Stimulated activated naive CD4-positive, alpha-beta T cell treated with Interleukin-2 at 50 U/mL for 16 hours (primary cell): ENCODE data around the gene KLF8.
"Not testable (repeated sequence)": the region's sequence is repeated elsewhere in the genome, so short reads cannot be mapped to it uniquely, and the experiment has no call there.

Experiments
- DNase-seq: peaks from one replicate; lab custom pipeline; 2025; lab: John Stamatoyannopoulos, UW

The KLF8 gene

GRCh38 chrX:56232221-56233082 lies at the start of gene KLF8:
Gene KLF8, plus strand, starts transcription at chrX:56232356. Its CDS starts 979 bp downstream, at chrX:56233335.
- peak; percentile 21 for DNase-seq

GRCh38 chrX:56206945-56207344 lies 25.2 kb upstream of the KLF8 start:
- not testable (repeated sequence) for DNase-seq

GRCh38 chrX:56211701-56212100 lies 20.5 kb upstream of the KLF8 start:
- DNase-seq: no peak

GRCh38 chrX:56216332-56216731 lies 15.8 kb upstream of the KLF8 start:
- no peak for DNase-seq

- no peak for DNase-seq
These were observed 12.5 kb upstream of the KLF8 start for GRCh38 chrX:56219700-56220099.

- no peak for DNase-seq
These were observed 11.1 kb upstream of the KLF8 start for GRCh38 chrX:56221101-56221500.

GRCh38 chrX:56222473-56223000 lies 9.6 kb upstream of the KLF8 start:
- no peak for DNase-seq

GRCh38 chrX:56226980-56227379 lies 5.2 kb upstream of the KLF8 start:
- no peak for DNase-seq

GRCh38 chrX:56228914-56229313 lies 3.2 kb upstream of the KLF8 start:
- DNase-seq: no peak

- no peak for DNase-seq
These were observed 542 bp upstream of the KLF8 start for GRCh38 chrX:56231537-56232090.

GRCh38 chrX:56233100-56233499 lies 944 bp downstream of the KLF8 start:
- no peak for DNase-seq

- no peak for DNase-seq
These were observed 1.5 kb downstream of the KLF8 start for GRCh38 chrX:56233682-56234081.

- peak; percentile 48 for DNase-seq
These were observed 16.3 kb downstream of the KLF8 start for GRCh38 chrX:56248492-56248891.

GRCh38 chrX:56253832-56254703 lies 21.9 kb downstream of the KLF8 start:
- no peak for DNase-seq

- DNase-seq: no peak
These were observed 36.7 kb downstream of the KLF8 start for GRCh38 chrX:56268888-56269287.

GRCh38 chrX:56278692-56279091 lies 46.5 kb downstream of the KLF8 start:
- DNase-seq: no peak

- DNase-seq: no peak
These were observed 47.7 kb downstream of the KLF8 start for GRCh38 chrX:56279863-56280262.

- DNase-seq: no peak
These were observed 49.6 kb downstream of the KLF8 start for GRCh38 chrX:56281789-56282188.

GRCh38 chrX:56284269-56284668 lies 52.1 kb downstream of the KLF8 start:
- no peak for DNase-seq

GRCh38 chrX:56288608-56289007 lies 56.5 kb downstream of the KLF8 start:
- DNase-seq: no peak

- DNase-seq: no peak
These were observed 57.3 kb downstream of the KLF8 start for GRCh38 chrX:56289449-56289848.

GRCh38 chrX:56308726-56309125 lies 76.6 kb downstream of the KLF8 start:
- no peak for DNase-seq
